Measurements from ENCODE around the gene SORL1. TPM values are rescaled to one million over a fixed set of nuclear protein-coding genes. Genes with fewer than 3 reads are reported as not detected.
"Not testable (repeated sequence)": the region's sequence is repeated elsewhere in the genome, so short reads cannot be mapped to it uniquely, and the experiment has no call there.

The SORL1 gene
- total RNA-seq, 1 experiment from 2014 or later, result 197 TPM

- no peaks in the 10 kb centered on the region for H3K4me1 ChIP-seq (ENCODE audit: low read length)
- H4K20me1 ChIP-seq (ENCODE audit: insufficient read depth, low read depth, low read length), result no peaks in the 10 kb centered on the region
- DNase-seq, result no peak
- no peaks in the 10 kb centered on the region for H3K27me3 ChIP-seq (ENCODE audit: low read length)
- H3K4me2 ChIP-seq (ENCODE audit: low read depth, low read length, poor library complexity, severe bottlenecking), result no peak overlapping the region
- no peaks in the 10 kb centered on the region for H3K9me2 ChIP-seq (replicated peaks; ENCODE audit: insufficient read depth, low read length)
- H3K9ac ChIP-seq (ENCODE audit: low read length), result no peak overlapping the region
- H3K4me3 ChIP-seq (ENCODE audit: low read length), result no peak overlapping the region
- H3K79me2 ChIP-seq (ENCODE audit: low read length), result no peaks in the 10 kb centered on the region
- H3K9me3 ChIP-seq (ENCODE audit: low read length), result no peaks in the 10 kb centered on the region
- H2AFZ ChIP-seq (ENCODE audit: low read length), result no peak overlapping the region
- H3K27ac ChIP-seq (ENCODE audit: low read length), result no peak overlapping the region
- H3K36me3 ChIP-seq (ENCODE audit: insufficient read depth, low read length), result peaks cover 45% of the 10 kb centered on the region
Measured at GRCh38 chr11:121630041-121630440, 177.9 kb downstream of the SORL1 start.

DNA sequence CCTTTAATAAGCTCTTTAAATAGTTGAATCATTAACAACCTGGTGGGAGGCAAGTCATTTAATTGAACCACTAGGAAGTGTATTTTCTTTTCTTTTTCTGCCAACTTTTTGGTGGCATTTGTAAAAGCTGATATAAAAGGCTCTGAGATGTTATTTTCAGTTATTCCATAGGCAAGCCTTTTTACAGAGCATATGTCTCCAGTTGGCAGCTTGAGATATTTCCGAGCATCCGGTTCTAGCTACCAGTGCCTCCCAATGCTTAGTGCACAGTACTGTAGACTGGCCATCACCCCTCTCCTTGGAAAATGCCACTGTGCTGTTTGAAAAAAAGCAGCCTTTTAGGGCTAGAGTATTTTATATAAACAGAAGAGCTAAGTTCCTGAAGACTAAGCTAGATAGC is 179.3 kb downstream of the SORL1 start:
- H3K79me2 ChIP-seq (ENCODE audit: low read length), result no peaks in the 10 kb centered on the region
- H4K20me1 ChIP-seq (ENCODE audit: insufficient read depth, low read depth, low read length), result no peaks in the 10 kb centered on the region
- DNase-seq, result no peak
- H3K27me3 ChIP-seq (ENCODE audit: low read length), result no peaks in the 10 kb centered on the region
- H3K4me3 ChIP-seq (ENCODE audit: low read length), result no peak overlapping the region
- no peak overlapping the region for H3K4me2 ChIP-seq (ENCODE audit: low read depth, low read length, poor library complexity, severe bottlenecking)
- H3K27ac ChIP-seq (ENCODE audit: low read length), result no peak overlapping the region
- no peaks in the 10 kb centered on the region for H3K9me2 ChIP-seq (replicated peaks; ENCODE audit: insufficient read depth, low read length)
- H3K4me1 ChIP-seq (ENCODE audit: low read length), result no peaks in the 10 kb centered on the region
- H3K36me3 ChIP-seq (ENCODE audit: insufficient read depth, low read length), result peaks cover 37% of the 10 kb centered on the region
- no peak overlapping the region for H2AFZ ChIP-seq (ENCODE audit: low read length)
- H3K9ac ChIP-seq (ENCODE audit: low read length), result no peak overlapping the region
- H3K9me3 ChIP-seq (ENCODE audit: low read length), result no peaks in the 10 kb centered on the region

- no peak overlapping the region for H3K27ac ChIP-seq (ENCODE audit: low read length)
- H3K9ac ChIP-seq (ENCODE audit: low read length), result no peak overlapping the region
- H4K20me1 ChIP-seq (ENCODE audit: insufficient read depth, low read depth, low read length), result no peaks in the 10 kb centered on the region
- H3K9me3 ChIP-seq (ENCODE audit: low read length), result no peaks in the 10 kb centered on the region
- no peaks in the 10 kb centered on the region for H3K9me2 ChIP-seq (replicated peaks; ENCODE audit: insufficient read depth, low read length)
- DNase-seq, result no peak
- peaks cover 24% of the 10 kb centered on the region for H3K36me3 ChIP-seq (ENCODE audit: insufficient read depth, low read length)
- H2AFZ ChIP-seq (ENCODE audit: low read length), result no peak overlapping the region
- no peaks in the 10 kb centered on the region for H3K27me3 ChIP-seq (ENCODE audit: low read length)
- no peak overlapping the region for H3K4me3 ChIP-seq (ENCODE audit: low read length)
- no peak overlapping the region for H3K4me2 ChIP-seq (ENCODE audit: low read depth, low read length, poor library complexity, severe bottlenecking)
- no peaks in the 10 kb centered on the region for H3K4me1 ChIP-seq (ENCODE audit: low read length)
- H3K79me2 ChIP-seq (ENCODE audit: low read length), result no peaks in the 10 kb centered on the region
Measured at GRCh38 chr11:121634273-121634672, 182.2 kb downstream of the SORL1 start.

GRCh38 chr11:121634889-121635288 is 182.8 kb downstream of the SORL1 start:
- H3K4me3 ChIP-seq (ENCODE audit: low read length), result no peak overlapping the region
- no peaks in the 10 kb centered on the region for H3K27me3 ChIP-seq (ENCODE audit: low read length)
- H3K9me3 ChIP-seq (ENCODE audit: low read length), result no peaks in the 10 kb centered on the region
- H3K36me3 ChIP-seq (ENCODE audit: insufficient read depth, low read length), result peaks cover 19% of the 10 kb centered on the region
- H3K4me2 ChIP-seq (ENCODE audit: low read depth, low read length, poor library complexity, severe bottlenecking), result no peak overlapping the region
- H3K4me1 ChIP-seq (ENCODE audit: low read length), result no peaks in the 10 kb centered on the region
- DNase-seq, result peak; percentile 42
- H3K27ac ChIP-seq (ENCODE audit: low read length), result no peak overlapping the region
- H3K9ac ChIP-seq (ENCODE audit: low read length), result no peak overlapping the region
- no peaks in the 10 kb centered on the region for H4K20me1 ChIP-seq (ENCODE audit: insufficient read depth, low read depth, low read length)
- H2AFZ ChIP-seq (ENCODE audit: low read length), result no peak overlapping the region
- no peaks in the 10 kb centered on the region for H3K9me2 ChIP-seq (replicated peaks; ENCODE audit: insufficient read depth, low read length)
- no peaks in the 10 kb centered on the region for H3K79me2 ChIP-seq (ENCODE audit: low read length)

DNA sequence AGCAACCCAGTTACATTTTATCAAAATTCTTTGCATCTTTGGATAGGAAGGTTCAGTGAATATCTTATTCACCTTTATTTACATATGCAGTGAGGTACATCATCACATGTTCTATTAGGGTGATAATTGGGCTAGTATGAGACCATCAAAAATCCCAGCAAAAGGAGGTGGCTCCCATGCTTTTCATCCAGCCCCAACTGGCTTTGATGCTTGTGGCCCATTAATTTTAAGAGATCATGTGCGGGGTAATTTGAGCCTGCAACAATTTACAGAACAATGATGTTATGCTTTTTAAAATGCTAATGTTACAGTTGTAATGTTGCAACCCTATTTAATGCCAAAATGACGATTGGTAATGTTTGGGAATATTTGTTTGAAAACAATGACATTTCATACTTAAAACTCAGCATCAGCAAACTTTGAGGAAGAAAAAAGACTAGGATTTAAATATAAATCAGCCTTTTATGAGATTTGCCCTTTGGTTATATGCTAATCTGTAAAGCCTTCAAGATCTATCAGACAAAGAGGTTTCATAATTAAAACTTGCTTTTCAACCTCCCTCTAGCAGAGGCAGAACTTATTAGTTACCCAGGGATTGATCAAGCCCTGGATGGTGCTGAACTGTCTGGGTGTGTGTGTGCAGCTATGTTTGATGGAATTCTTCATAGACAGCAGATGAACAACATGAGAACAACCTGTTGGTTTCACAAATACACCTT is 184.1 kb downstream of the SORL1 start:
- peaks cover 14% of the 10 kb centered on the region; the same call in 1 of the 2 replicates for H3K36me3 ChIP-seq (ENCODE audit: insufficient read depth, low read length)
- no peak overlapping the region for H3K27ac ChIP-seq (ENCODE audit: low read length)
- H3K9ac ChIP-seq (ENCODE audit: low read length), result no peak overlapping the region
- H4K20me1 ChIP-seq (ENCODE audit: insufficient read depth, low read depth, low read length), result no peaks in the 10 kb centered on the region
- no peak overlapping the region for H3K4me2 ChIP-seq (ENCODE audit: low read depth, low read length, poor library complexity, severe bottlenecking)
- H3K4me3 ChIP-seq (ENCODE audit: low read length), result no peak overlapping the region
- no peaks in the 10 kb centered on the region for H3K4me1 ChIP-seq (ENCODE audit: low read length)
- no peaks in the 10 kb centered on the region for H3K9me3 ChIP-seq (ENCODE audit: low read length)
- H3K27me3 ChIP-seq (ENCODE audit: low read length), result no peaks in the 10 kb centered on the region
- DNase-seq, result no peak
- H3K9me2 ChIP-seq (replicated peaks; ENCODE audit: insufficient read depth, low read length), result no peaks in the 10 kb centered on the region
- no peaks in the 10 kb centered on the region for H3K79me2 ChIP-seq (ENCODE audit: low read length)
- no peak overlapping the region for H2AFZ ChIP-seq (ENCODE audit: low read length)

GRCh38 chr11:121636800-121637176 is 184.7 kb downstream of the SORL1 start:
- no peak overlapping the region for H3K27ac ChIP-seq (ENCODE audit: low read length)
- no peaks in the 10 kb centered on the region for H3K4me1 ChIP-seq (ENCODE audit: low read length)
- no peak overlapping the region for H3K9ac ChIP-seq (ENCODE audit: low read length)
- H4K20me1 ChIP-seq (ENCODE audit: insufficient read depth, low read depth, low read length), result no peaks in the 10 kb centered on the region
- H3K4me2 ChIP-seq (ENCODE audit: low read depth, low read length, poor library complexity, severe bottlenecking), result no peak overlapping the region
- no peak for DNase-seq
- no peaks in the 10 kb centered on the region for H3K9me2 ChIP-seq (replicated peaks; ENCODE audit: insufficient read depth, low read length)
- no peaks in the 10 kb centered on the region for H3K27me3 ChIP-seq (ENCODE audit: low read length)
- no peaks in the 10 kb centered on the region for H3K79me2 ChIP-seq (ENCODE audit: low read length)
- H2AFZ ChIP-seq (ENCODE audit: low read length), result no peak overlapping the region
- H3K4me3 ChIP-seq (ENCODE audit: low read length), result no peak overlapping the region
- H3K9me3 ChIP-seq (ENCODE audit: low read length), result no peaks in the 10 kb centered on the region
- peaks cover 9% of the 10 kb centered on the region; the same call in 1 of the 2 replicates for H3K36me3 ChIP-seq (ENCODE audit: insufficient read depth, low read length)

- not testable (repeated sequence) for H2AFZ ChIP-seq (ENCODE audit: low read length); H3K4me3 ChIP-seq (ENCODE audit: low read length); H3K27me3 ChIP-seq (ENCODE audit: low read length); H4K20me1 ChIP-seq (ENCODE audit: insufficient read depth, low read depth, low read length); H3K4me1 ChIP-seq (ENCODE audit: low read length); DNase-seq; H3K9me3 ChIP-seq (ENCODE audit: low read length); H3K36me3 ChIP-seq (ENCODE audit: insufficient read depth, low read length); H3K9ac ChIP-seq (ENCODE audit: low read length); H3K27ac ChIP-seq (ENCODE audit: low read length); H3K4me2 ChIP-seq (ENCODE audit: low read depth, low read length, poor library complexity, severe bottlenecking); H3K79me2 ChIP-seq (ENCODE audit: low read length); H3K9me2 ChIP-seq (replicated peaks; ENCODE audit: insufficient read depth, low read length)
Measured at GRCh38 chr11:121637587-121637986, 185.5 kb downstream of the SORL1 start.

GRCh38 chr11:121643479-121644186 is 191.5 kb downstream of the SORL1 start:
- Histone ChIP-seq H3K36me3 (ENCODE audit: insufficient read depth, low read length) (no peaks in the 10 kb centered on the region), H3K9ac (ENCODE audit: low read length) (no peak overlapping the region), H3K9me3 (ENCODE audit: low read length) (no peaks in the 10 kb centered on the region), H3K4me3 (ENCODE audit: low read length) (no peak overlapping the region), H3K4me2 (ENCODE audit: low read depth, low read length, poor library complexity, severe bottlenecking) (no peak overlapping the region), H3K27me3 (ENCODE audit: low read length) (no peaks in the 10 kb centered on the region), H2AFZ (ENCODE audit: low read length) (no peak overlapping the region), H3K9me2 (replicated peaks; ENCODE audit: insufficient read depth, low read length) (no peaks in the 10 kb centered on the region), H3K4me1 (ENCODE audit: low read length) (no peaks in the 10 kb centered on the region), H3K27ac (ENCODE audit: low read length) (no peak overlapping the region), H4K20me1 (ENCODE audit: insufficient read depth, low read depth, low read length) (no peaks in the 10 kb centered on the region), H3K79me2 (ENCODE audit: low read length) (no peaks in the 10 kb centered on the region)
- DNase-seq, result no peak

All from Karpas-422 (cell line).